GM19193 (cell line): ENCODE results near the gene GNL3L.

Source experiments
- POLR2A ChIP-seq: IDR thresholded peaks from 4 replicates; pipeline ENCODE4 v1.6.1; 2011; ENCODE audit not compliant: insufficient read depth, insufficient read length; ENCODE audit errors: extremely low read depth

GNL3L gene

GRCh38 chrX:54529552-54530356 is at the start of gene GNL3L:
Gene GNL3L, plus strand, starts transcription at chrX:54530219. Its CDS starts 2,348 bp downstream, at chrX:54532567.
- TF ChIP-seq POLR2A: peak; percentile 68

GRCh38 chrX:54482839-54483593 is 47.0 kb upstream of the GNL3L start:
- no peak for TF ChIP-seq POLR2A

- TF ChIP-seq POLR2A: no peak
These were observed 46.1 kb upstream of the GNL3L start for GRCh38 chrX:54483946-54484345.

- no peak for TF ChIP-seq POLR2A
These were observed 45.4 kb upstream of the GNL3L start for GRCh38 chrX:54484666-54485065.

- TF ChIP-seq POLR2A: no peak
These were observed 37.7 kb upstream of the GNL3L start for GRCh38 chrX:54492340-54492739.

GRCh38 chrX:54494166-54494988 is 35.6 kb upstream of the GNL3L start:
- no peak for TF ChIP-seq POLR2A

GRCh38 chrX:54494989-54495813 is 34.8 kb upstream of the GNL3L start:
- TF ChIP-seq POLR2A: no peak

GRCh38 chrX:54495814-54496516 is 34.1 kb upstream of the GNL3L start, which contains the start of gene FGD1:
Gene FGD1, minus strand, starts transcription at chrX:54496234. Its CDS starts 802 bp downstream, at chrX:54495432.
- TF ChIP-seq POLR2A: no peak

GRCh38 chrX:54496517-54496852 is 33.5 kb upstream of the GNL3L start:
- TF ChIP-seq POLR2A: no peak

GRCh38 chrX:54496936-54497335 is 33.1 kb upstream of the GNL3L start:
- TF ChIP-seq POLR2A: no peak

- no peak for TF ChIP-seq POLR2A
These were observed 20.6 kb upstream of the GNL3L start for GRCh38 chrX:54509400-54509799.

- TF ChIP-seq POLR2A: no peak
These were observed 868 bp upstream of the GNL3L start for GRCh38 chrX:54529151-54529550.

GRCh38 chrX:54530357-54530900 is 410 bp downstream of the GNL3L start:
- no peak for TF ChIP-seq POLR2A
